Testis (tissue), 2 donors: ENCODE data around the gene PHF13.

ENCODE experiments used
- POLR2A ChIP-seq: fragments of 450-650 bp; IDR thresholded peaks from one replicate; pipeline ENCODE4 v1.6.1; 2017; ENCODE audit warnings: antibody characterized with exemption, mild to moderate bottlenecking, moderate library complexity
- TF ChIP-seq, protein P1 (sequence below), 3 experiments: fragments of 450-650 bp in 2 of 3; fragments of 200-600 bp in 1 of 3; sonication (generic) in 1 of 3; IDR thresholded peaks; one replicate each; pipeline ENCODE4 v1.5.1; 2016 to 2019; ENCODE audit warnings: antibody characterized with exemption in 3 of 3, mild to moderate bottlenecking in 2 of 3, moderate library complexity in 1 of 3

DNA sequence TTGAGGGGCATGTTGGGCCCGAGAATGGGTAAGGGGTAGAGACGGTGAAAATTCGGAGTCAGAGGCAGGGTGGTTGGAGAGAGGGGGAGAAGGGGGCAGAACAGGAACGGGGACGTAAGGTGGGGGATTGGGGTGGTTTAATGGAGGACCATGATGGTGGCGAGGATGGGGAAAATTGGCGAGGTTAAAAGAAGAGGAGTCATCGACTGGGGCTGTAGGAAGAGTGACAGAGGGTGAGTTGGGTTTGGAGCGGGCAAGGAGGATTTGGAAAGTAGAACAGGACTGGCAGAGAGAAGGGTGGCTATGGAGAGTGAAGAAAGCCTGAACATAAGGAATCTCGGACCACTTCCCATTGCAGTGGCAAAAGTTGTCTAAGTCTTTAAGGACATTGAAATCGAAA is 44.5 kb upstream of the PHF13 start:
- TF ChIP-seq, protein P1, sequence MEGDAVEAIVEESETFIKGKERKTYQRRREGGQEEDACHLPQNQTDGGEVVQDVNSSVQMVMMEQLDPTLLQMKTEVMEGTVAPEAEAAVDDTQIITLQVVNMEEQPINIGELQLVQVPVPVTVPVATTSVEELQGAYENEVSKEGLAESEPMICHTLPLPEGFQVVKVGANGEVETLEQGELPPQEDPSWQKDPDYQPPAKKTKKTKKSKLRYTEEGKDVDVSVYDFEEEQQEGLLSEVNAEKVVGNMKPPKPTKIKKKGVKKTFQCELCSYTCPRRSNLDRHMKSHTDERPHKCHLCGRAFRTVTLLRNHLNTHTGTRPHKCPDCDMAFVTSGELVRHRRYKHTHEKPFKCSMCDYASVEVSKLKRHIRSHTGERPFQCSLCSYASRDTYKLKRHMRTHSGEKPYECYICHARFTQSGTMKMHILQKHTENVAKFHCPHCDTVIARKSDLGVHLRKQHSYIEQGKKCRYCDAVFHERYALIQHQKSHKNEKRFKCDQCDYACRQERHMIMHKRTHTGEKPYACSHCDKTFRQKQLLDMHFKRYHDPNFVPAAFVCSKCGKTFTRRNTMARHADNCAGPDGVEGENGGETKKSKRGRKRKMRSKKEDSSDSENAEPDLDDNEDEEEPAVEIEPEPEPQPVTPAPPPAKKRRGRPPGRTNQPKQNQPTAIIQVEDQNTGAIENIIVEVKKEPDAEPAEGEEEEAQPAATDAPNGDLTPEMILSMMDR (IDR thresholded peaks at IDR 0.05): no peak
- no peak for TF ChIP-seq POLR2A
